Neural cell (in vitro differentiated cells): Measurements from ENCODE around the gene CYP4F22. TPM values are rescaled to one million over a fixed set of nuclear protein-coding genes. Genes with fewer than 3 reads are reported as not detected.

Experiments used
- H2AFZ ChIP-seq: fragments of 200-600, 300-800 bp; sonication (generic), shearing (Covaris generic); 2 replicates; pipeline ENCODE4 v1.6.0; 2014; ENCODE audit warnings: low read depth, mild to moderate bottlenecking, antibody characterized with exemption, low read length, moderate library complexity
- H3F3A ChIP-seq: fragments of 200-600 bp; shearing (Covaris generic); 2 replicates; pipeline ENCODE4 v1.6.1; 2016; ENCODE audit warnings: mild to moderate bottlenecking, moderate library complexity, mixed read lengths, antibody characterized with exemption, low read length; ENCODE audit not compliant: insufficient read depth, poor library complexity, severe bottlenecking
- H3K27ac ChIP-seq: fragments of 200-600, 300-800 bp; sonication (generic), shearing (Covaris generic); 2 replicates; pipeline ENCODE4 v1.5.1; 2014; ENCODE audit warnings: mild to moderate bottlenecking, low read length, moderate library complexity
- H3K27me3 ChIP-seq: fragments of 300-800, 200-600 bp; sonication (generic), shearing (Covaris generic); 2 replicates; pipeline ENCODE4 v1.6.0; 2014; ENCODE audit warnings: mild to moderate bottlenecking, low read depth, low read length, moderate library complexity; ENCODE audit not compliant: insufficient read depth
- H3K36me3 ChIP-seq: fragments of 300-800, 200-600 bp; sonication (generic), shearing (Covaris generic); 2 replicates; pipeline ENCODE4 v1.5.1; 2014; ENCODE audit warnings: mild to moderate bottlenecking, antibody characterized with exemption, low read length, moderate library complexity; ENCODE audit not compliant: insufficient read depth
- H3K4me2 ChIP-seq: fragments of 300-800, 200-600 bp; sonication (generic), shearing (Covaris generic); 2 replicates; pipeline ENCODE4 v1.6.0; 2014; ENCODE audit warnings: mild to moderate bottlenecking, low read length
- H3K4me3 ChIP-seq: fragments of 300-800, 200-600 bp; sonication (generic), shearing (Covaris generic); 2 replicates; pipeline ENCODE4 v1.5.1; 2014; ENCODE audit warnings: mild to moderate bottlenecking, low read length, moderate library complexity
- H3K79me2 ChIP-seq: fragments of 200-600 bp; shearing (Covaris generic); replicated peaks from 2 replicates; pipeline ENCODE4 v1.6.0; 2014; ENCODE audit warnings: mild to moderate bottlenecking, low read length, moderate library complexity; ENCODE audit not compliant: insufficient read depth
- H3K9ac ChIP-seq: fragments of 300-800, 200-600 bp; sonication (generic), shearing (Covaris generic); 2 replicates; pipeline ENCODE4 v1.6.1; 2016; ENCODE audit warnings: mild to moderate bottlenecking, low read length, mixed read lengths
- H3K9me2 ChIP-seq: fragments of 200-600 bp; shearing (Covaris generic); 2 replicates; pipeline ENCODE4 v1.6.1; 2016; ENCODE audit warnings: mild to moderate bottlenecking, low read length, mixed read lengths; ENCODE audit not compliant: insufficient read depth
- H3K9me3 ChIP-seq: fragments of 200-600, 300-800 bp; sonication (generic), shearing (Covaris generic); 2 replicates; pipeline ENCODE4 v1.6.1; 2016; ENCODE audit warnings: mild to moderate bottlenecking, mixed run types, low read length, moderate library complexity, mixed read lengths
- H4K20me1 ChIP-seq: fragments of 200-600 bp; shearing (Covaris generic); 2 replicates; pipeline ENCODE4 v1.6.1; 2016; ENCODE audit warnings: mild to moderate bottlenecking, mixed run types; ENCODE audit not compliant: insufficient read depth
- CTCF ChIP-seq: fragments of 450-650 bp; IDR thresholded peaks from 2 replicates; pipeline ENCODE4 v1.5.1; 2014; ENCODE audit warnings: antibody characterized with exemption, mild to moderate bottlenecking, moderate library complexity; ENCODE audit not compliant: poor library complexity, severe bottlenecking
- EP300 ChIP-seq: fragments of 450-650 bp; conservative IDR thresholded peaks from 2 replicates; pipeline ENCODE4 v1.6.1; 2014; ENCODE audit warnings: antibody characterized with exemption, mild to moderate bottlenecking, moderate library complexity; ENCODE audit not compliant: poor library complexity, severe bottlenecking
- EZH2 ChIP-seq: fragments of 200-600, 300-800 bp; shearing (Covaris generic), sonication (generic); IDR thresholded peaks from 2 replicates; pipeline ENCODE4 v1.6.1; 2014; ENCODE audit warnings: antibody characterized with exemption, low read length, borderline replicate concordance, mild to moderate bottlenecking; ENCODE audit not compliant: insufficient read depth, poor library complexity, severe bottlenecking
- MXI1 ChIP-seq: fragments of 450-650 bp; conservative IDR thresholded peaks from 2 replicates; pipeline ENCODE4 v1.6.1; 2014; ENCODE audit warnings: antibody characterized with exemption, mild to moderate bottlenecking; ENCODE audit not compliant: poor library complexity, severe bottlenecking
- POLR2AphosphoS5 ChIP-seq: IDR thresholded peaks from 2 replicates; pipeline ENCODE4 v1.6.1; 2012
- RAD21 ChIP-seq: fragments of 450-650 bp; conservative IDR thresholded peaks from 2 replicates; pipeline ENCODE4 v1.6.1; 2014; ENCODE audit warnings: antibody characterized with exemption, mild to moderate bottlenecking, moderate library complexity
- SMC3 ChIP-seq: fragments of 450-650 bp; conservative IDR thresholded peaks from 2 replicates; pipeline ENCODE4 v1.6.1; 2014; ENCODE audit warnings: antibody characterized with exemption, mild to moderate bottlenecking, moderate library complexity; ENCODE audit not compliant: poor library complexity
- TAF1 ChIP-seq: IDR thresholded peaks from 2 replicates; pipeline ENCODE4 v1.6.1; 2012; ENCODE audit warnings: low read depth
- polyA plus RNA-seq: library from polyadenylated mRNA; depleted of rRNA; stranded (reverse); fragments of >200 nt; gene quantifications from 2 replicates; pipeline ENCODE4 v1.2.3, GENCODE V29; 2014
- TF ChIP-seq, protein P1 (sequence below): IDR thresholded peaks from 2 replicates; pipeline ENCODE4 v1.6.1; 2012; ENCODE audit warnings: borderline replicate concordance

The CYP4F22 gene
- polyA plus RNA-seq, 1 donor from 2014 or later: not detected

DNA sequence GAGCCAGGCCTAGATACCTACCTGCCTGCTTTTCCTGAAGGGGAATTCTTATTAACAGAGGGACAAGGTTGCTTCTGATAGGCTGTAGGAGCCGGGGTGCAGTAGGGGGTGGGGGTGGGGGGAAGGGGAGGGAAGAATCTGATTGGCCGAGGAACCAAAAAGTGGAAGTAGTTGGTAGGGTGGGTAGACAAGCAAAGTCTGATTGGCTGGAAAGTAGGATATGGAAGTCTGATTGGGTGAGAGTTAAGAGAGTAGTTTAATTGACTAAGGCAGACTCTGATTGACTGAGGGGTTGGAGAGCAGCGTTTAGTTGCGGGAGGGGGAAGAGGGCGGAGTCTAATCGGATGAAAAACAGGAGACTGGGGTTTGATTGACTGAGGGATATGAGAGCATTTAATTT lies 9.4 kb upstream of the CYP4F22 start:
- no peak for TF ChIP-seq EZH2
- no peak for TF ChIP-seq POLR2AphosphoS5
- TF ChIP-seq EP300: no peak
- no peak for TF ChIP-seq RAD21
- TF ChIP-seq, protein P1, sequence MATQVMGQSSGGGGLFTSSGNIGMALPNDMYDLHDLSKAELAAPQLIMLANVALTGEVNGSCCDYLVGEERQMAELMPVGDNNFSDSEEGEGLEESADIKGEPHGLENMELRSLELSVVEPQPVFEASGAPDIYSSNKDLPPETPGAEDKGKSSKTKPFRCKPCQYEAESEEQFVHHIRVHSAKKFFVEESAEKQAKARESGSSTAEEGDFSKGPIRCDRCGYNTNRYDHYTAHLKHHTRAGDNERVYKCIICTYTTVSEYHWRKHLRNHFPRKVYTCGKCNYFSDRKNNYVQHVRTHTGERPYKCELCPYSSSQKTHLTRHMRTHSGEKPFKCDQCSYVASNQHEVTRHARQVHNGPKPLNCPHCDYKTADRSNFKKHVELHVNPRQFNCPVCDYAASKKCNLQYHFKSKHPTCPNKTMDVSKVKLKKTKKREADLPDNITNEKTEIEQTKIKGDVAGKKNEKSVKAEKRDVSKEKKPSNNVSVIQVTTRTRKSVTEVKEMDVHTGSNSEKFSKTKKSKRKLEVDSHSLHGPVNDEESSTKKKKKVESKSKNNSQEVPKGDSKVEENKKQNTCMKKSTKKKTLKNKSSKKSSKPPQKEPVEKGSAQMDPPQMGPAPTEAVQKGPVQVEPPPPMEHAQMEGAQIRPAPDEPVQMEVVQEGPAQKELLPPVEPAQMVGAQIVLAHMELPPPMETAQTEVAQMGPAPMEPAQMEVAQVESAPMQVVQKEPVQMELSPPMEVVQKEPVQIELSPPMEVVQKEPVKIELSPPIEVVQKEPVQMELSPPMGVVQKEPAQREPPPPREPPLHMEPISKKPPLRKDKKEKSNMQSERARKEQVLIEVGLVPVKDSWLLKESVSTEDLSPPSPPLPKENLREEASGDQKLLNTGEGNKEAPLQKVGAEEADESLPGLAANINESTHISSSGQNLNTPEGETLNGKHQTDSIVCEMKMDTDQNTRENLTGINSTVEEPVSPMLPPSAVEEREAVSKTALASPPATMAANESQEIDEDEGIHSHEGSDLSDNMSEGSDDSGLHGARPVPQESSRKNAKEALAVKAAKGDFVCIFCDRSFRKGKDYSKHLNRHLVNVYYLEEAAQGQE: no peak
- TF ChIP-seq SMC3: no peak
- no peak for TF ChIP-seq TAF1
- TF ChIP-seq CTCF: no peak
- TF ChIP-seq MXI1: no peak
- Histone ChIP-seq H2AFZ (no peak overlapping the region), H3K9me2 (no peaks in the 10 kb centered on the region), H3K4me3 (no peak overlapping the region), H3K9me3 (no peaks in the 10 kb centered on the region), H3K27me3 (no peaks in the 10 kb centered on the region), H3K9ac (no peak overlapping the region), H3K79me2 (no peaks in the 10 kb centered on the region), H3K4me2 (no peak overlapping the region), H3K36me3 (no peaks in the 10 kb centered on the region), H3F3A (no peaks in the 10 kb centered on the region), H4K20me1 (no peaks in the 10 kb centered on the region), H3K27ac (no peak overlapping the region)

DNA sequence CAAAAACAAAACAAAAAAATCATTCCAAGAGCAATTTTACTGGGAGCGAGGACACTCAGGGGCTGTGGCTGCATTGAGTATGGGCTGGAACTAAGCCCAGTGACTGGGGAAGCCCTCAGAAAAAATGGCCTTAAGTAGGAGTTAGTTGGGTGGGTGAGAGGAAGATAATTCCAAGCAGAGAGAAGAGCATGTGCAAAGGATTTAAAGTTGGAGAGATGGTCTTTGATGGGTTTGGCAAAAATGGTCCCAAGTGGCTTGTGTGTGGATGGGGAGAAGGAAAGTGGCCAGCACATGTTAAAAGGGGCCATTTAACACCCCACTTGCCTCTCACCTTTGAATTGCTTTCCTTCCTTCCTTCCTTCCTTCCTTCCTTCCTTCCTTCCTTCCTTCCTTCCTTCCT lies 6.7 kb upstream of the CYP4F22 start:
- H3K9me3 ChIP-seq: no peaks in the 10 kb centered on the region
- no peak overlapping the region for H3K4me2 ChIP-seq
- TF ChIP-seq TAF1: no peak
- no peak for TF ChIP-seq POLR2AphosphoS5
- no peak for TF ChIP-seq EP300
- no peak for TF ChIP-seq EZH2
- TF ChIP-seq, protein P1: no peak
- no peak for TF ChIP-seq CTCF
- TF ChIP-seq SMC3: no peak
- TF ChIP-seq RAD21: no peak
- TF ChIP-seq MXI1: no peak
- no peaks in the 10 kb centered on the region for H3K9me2 ChIP-seq
- no peaks in the 10 kb centered on the region for H3F3A ChIP-seq
- no peak overlapping the region for H3K4me3 ChIP-seq
- no peak overlapping the region for H3K27ac ChIP-seq
- H2AFZ ChIP-seq: no peak overlapping the region
- H3K27me3 ChIP-seq: no peaks in the 10 kb centered on the region
- H3K36me3 ChIP-seq: no peaks in the 10 kb centered on the region
- H3K9ac ChIP-seq: no peak overlapping the region
- H4K20me1 ChIP-seq: no peaks in the 10 kb centered on the region
- no peaks in the 10 kb centered on the region for H3K79me2 ChIP-seq
